Measurements from ENCODE around the gene NGRN. TPM values are rescaled to one million over a fixed set of nuclear protein-coding genes. Genes with fewer than 3 reads are reported as not detected.

The NGRN gene
- total RNA-seq, 4 donors from 2014 or later, result 27.7 to 58.3 (median 44.5) TPM

GRCh38 chr15:90264671-90265070, 801 bp upstream of the NGRN start:
- intact Hi-C loops (cut with DNase I; ENCODE audit: low total_unique reads), result no loop called here
- Histone ChIP-seq H3K4me1 (peaks cover 32 to 50% (median 39%) of the 10 kb centered on the region in 4 donors), H3K4me3 (peak overlapping the region; percentile 59 to 78 (median 70)), H3K9me3 (no peaks in the 10 kb centered on the region), H3K27ac (peak overlapping the region; percentile 95 to 99 (median 98)), H3K27me3 (no peaks in the 10 kb centered on the region), H3K36me3 (peaks cover 0 to 6% (median 2%) of the 10 kb centered on the region in 4 donors)
- TF ChIP-seq POLR2A (IDR thresholded peaks at IDR 0.05) (no peak), POLR2AphosphoS5 (IDR thresholded peaks at IDR 0.05) (peak in 2 of 3 donors; percentile 75 to 83)
- in situ Hi-C loops (cut with MboI; ENCODE audit: low pct_ligation_motif_present in 1 of 4, low pct_unique_long_range_greater_than_20kb in 1 of 4, low sequenced_read_pairs in 3 of 4), result no loop called here
- 28% methylated on average over 4 of the region's 4 CpGs; no CpG with 5 or more reads in 1 of the 2 donors for WGBS, 2 donors (ENCODE audit: low coverage in 1 of 2)
- peak; percentile 73 for DNase-seq

GRCh38 chr15:90266061-90266431, 574 bp downstream of the NGRN start:
- Histone ChIP-seq H3K4me3 (peak overlapping the region; percentile 59 to 78 (median 70)), H3K4me1 (peaks cover 32 to 56% (median 40%) of the 10 kb centered on the region in 4 donors), H3K27ac (peak overlapping the region; percentile 95 to 99 (median 98)), H3K27me3 (no peaks in the 10 kb centered on the region), H3K9me3 (no peaks in the 10 kb centered on the region), H3K36me3 (peaks cover 0 to 17% (median 3%) of the 10 kb centered on the region in 4 donors)
- DNase-seq, result peak; percentile 40
- in situ Hi-C loops (cut with MboI; ENCODE audit: low pct_ligation_motif_present in 1 of 4, low pct_unique_long_range_greater_than_20kb in 1 of 4, low sequenced_read_pairs in 3 of 4) (no loop called here), intact Hi-C loops (cut with DNase I; ENCODE audit: low total_unique reads) (no loop called here)
- TF ChIP-seq POLR2AphosphoS5 (IDR thresholded peaks at IDR 0.05) (no peak), EP300 (IDR thresholded peaks at IDR 0.05; ENCODE audit: low read depth) (no peak), POLR2A (IDR thresholded peaks at IDR 0.05) (no peak), CTCF (IDR thresholded peaks at IDR 0.05) (no peak)
- 4% methylated on average over 14 of the region's 16 CpGs; no CpG with 5 or more reads in 1 of the 2 donors for WGBS, 2 donors (ENCODE audit: low coverage in 1 of 2)

DNA sequence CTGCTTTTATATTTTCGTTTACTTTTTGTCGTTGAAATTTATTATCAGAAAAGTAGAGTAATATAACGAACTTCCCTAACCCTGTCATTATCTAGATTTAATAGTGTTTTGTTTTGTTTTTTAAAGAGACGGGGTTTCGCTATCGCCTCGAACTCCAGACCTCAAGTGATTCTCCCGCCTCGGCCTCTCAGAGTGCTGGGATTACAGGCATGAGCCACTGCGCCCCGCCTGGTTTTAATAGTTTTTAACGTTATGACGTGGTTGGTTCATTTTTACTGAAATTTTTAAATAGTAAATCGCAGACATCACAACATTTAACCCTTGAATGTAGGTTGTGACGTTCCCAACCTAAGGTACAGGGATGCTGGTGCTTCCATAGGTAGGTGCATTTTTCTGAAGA, 1.0 kb downstream of the NGRN start:
- peak overlapping the region; percentile 95 to 99 (median 98) for H3K27ac ChIP-seq
- H3K4me1 ChIP-seq, result peaks cover 32 to 56% (median 40%) of the 10 kb centered on the region in 4 donors
- WGBS, 2 donors (ENCODE audit: low coverage in 1 of 2), result 2 to 10% methylated on average over 15 of the region's 15 CpGs
- intact Hi-C loops (cut with DNase I; ENCODE audit: low total_unique reads) (no loop called here), in situ Hi-C loops (cut with MboI; ENCODE audit: low pct_ligation_motif_present in 1 of 4, low pct_unique_long_range_greater_than_20kb in 1 of 4, low sequenced_read_pairs in 3 of 4) (no loop called here)
- no peaks in the 10 kb centered on the region for H3K9me3 ChIP-seq
- TF ChIP-seq POLR2AphosphoS5 (IDR thresholded peaks at IDR 0.05) (peak in 1 of 3 donors; percentile 17), CTCF (IDR thresholded peaks at IDR 0.05) (no peak)
- peak overlapping the region; percentile 59 to 78 (median 70) for H3K4me3 ChIP-seq
- H3K36me3 ChIP-seq, result peaks cover 0 to 21% (median 4%) of the 10 kb centered on the region in 4 donors
- no peaks in the 10 kb centered on the region for H3K27me3 ChIP-seq
- peak; percentile 34 for DNase-seq

- 25 to 35% methylated on average over 1 of the region's 1 CpG for whole genome bisulfite sequencing, 2 donors (ENCODE audit: low coverage in 1 of 2)
- intact Hi-C loops (cut with DNase I; ENCODE audit: low total_unique reads) (no loop called here), in situ Hi-C loops (cut with MboI; ENCODE audit: low pct_ligation_motif_present in 1 of 4, low pct_unique_long_range_greater_than_20kb in 1 of 4, low sequenced_read_pairs in 3 of 4) (no loop called here)
- no peak for TF ChIP-seq CTCF (IDR thresholded peaks at IDR 0.05)
- no peak for TF ChIP-seq POLR2AphosphoS5 (IDR thresholded peaks at IDR 0.05)
- TF ChIP-seq POLR2A (IDR thresholded peaks at IDR 0.05), result no peak
- TF ChIP-seq EP300 (IDR thresholded peaks at IDR 0.05; ENCODE audit: low read depth), result no peak
- Histone ChIP-seq H3K4me3 (peak overlapping the region in 1 of 4 donors; percentile 69), H3K27ac (peak overlapping the region; percentile 32 to 99 (median 97)), H3K27me3 (no peaks in the 10 kb centered on the region), H3K4me1 (peaks cover 32 to 51% (median 40%) of the 10 kb centered on the region in 4 donors), H3K36me3 (peaks cover 0 to 25% (median 10%) of the 10 kb centered on the region in 4 donors), H3K9me3 (no peaks in the 10 kb centered on the region)
- no peak for DNase-seq
These were observed 2.9 kb downstream of the NGRN start for GRCh38 chr15:90268415-90268814.
